Fibroblast of lung (primary cell): ENCODE results near the gene KCNQ1OT1.

Experiments
- EZH2 ChIP-seq: IDR thresholded peaks from 2 replicates; pipeline ENCODE4 v1.5.1; 2012; ENCODE audit warnings: low read length, control low read depth, mild to moderate bottlenecking; ENCODE audit errors: missing control alignments
- TF ChIP-seq, protein P1 (sequence below), 2 donors: IDR thresholded peaks in 1 of 2; conservative IDR thresholded peaks in 1 of 2; 1 replicate in 1 of 2; 2 replicates in 1 of 2; pipeline ENCODE4 v1.5.1; 2011 to 2012; ENCODE audit warnings: low read length in 2 of 2, control low read depth in 1 of 2, inconsistent platforms in 1 of 2, low read depth in 1 of 2, mild to moderate bottlenecking in 1 of 2

DNA sequence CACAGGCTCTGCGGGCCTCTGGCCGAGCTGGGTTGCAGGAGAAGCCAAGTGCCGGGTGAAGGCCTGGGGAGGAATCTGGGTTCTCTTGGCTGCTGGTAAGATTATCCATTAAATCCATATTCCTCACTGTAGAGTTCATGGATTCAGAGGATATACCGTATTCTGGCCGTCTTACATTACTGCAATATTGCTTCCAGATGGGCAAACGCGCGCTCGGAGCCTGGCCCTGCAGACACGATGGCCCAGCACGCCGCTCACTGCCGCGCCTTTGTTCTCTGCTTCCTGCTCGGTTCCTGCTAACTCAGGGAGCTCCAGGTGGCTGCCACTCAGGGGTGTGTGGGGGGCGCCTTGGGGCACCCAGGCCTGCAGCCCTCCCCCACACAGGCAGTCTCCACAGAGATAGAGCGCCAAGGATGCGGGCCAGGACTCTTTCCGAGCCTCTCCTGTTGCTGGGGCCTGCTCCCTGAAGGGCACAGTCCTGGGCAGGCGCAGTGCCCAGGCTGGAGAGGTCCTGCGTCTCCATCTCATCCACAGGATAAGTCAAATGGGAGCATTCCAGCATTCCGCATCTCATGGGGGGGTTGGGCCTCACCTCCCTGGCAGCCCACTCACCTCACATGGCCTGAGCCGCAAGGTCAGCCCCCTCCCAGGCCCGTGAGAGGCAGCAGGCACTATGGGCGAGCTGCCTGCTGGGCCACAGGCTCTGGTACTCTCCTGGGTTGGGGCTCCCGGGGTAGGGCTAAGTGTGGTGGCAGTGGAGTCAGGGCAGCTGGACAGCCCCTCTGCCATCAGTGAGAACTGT, 14.1 kb upstream of the KCNQ1OT1 start:
- TF ChIP-seq, protein P1, sequence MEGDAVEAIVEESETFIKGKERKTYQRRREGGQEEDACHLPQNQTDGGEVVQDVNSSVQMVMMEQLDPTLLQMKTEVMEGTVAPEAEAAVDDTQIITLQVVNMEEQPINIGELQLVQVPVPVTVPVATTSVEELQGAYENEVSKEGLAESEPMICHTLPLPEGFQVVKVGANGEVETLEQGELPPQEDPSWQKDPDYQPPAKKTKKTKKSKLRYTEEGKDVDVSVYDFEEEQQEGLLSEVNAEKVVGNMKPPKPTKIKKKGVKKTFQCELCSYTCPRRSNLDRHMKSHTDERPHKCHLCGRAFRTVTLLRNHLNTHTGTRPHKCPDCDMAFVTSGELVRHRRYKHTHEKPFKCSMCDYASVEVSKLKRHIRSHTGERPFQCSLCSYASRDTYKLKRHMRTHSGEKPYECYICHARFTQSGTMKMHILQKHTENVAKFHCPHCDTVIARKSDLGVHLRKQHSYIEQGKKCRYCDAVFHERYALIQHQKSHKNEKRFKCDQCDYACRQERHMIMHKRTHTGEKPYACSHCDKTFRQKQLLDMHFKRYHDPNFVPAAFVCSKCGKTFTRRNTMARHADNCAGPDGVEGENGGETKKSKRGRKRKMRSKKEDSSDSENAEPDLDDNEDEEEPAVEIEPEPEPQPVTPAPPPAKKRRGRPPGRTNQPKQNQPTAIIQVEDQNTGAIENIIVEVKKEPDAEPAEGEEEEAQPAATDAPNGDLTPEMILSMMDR (conservative IDR thresholded peaks at IDR 0.05 in 1 of 2, IDR thresholded peaks at IDR 0.05 in 1 of 2; ENCODE audit: low read depth in 1 of 2, low read length in 2 of 2): no peak
- no peak for TF ChIP-seq EZH2
